Thoracic aorta (tissue), 2 donors: ENCODE data around the gene ARHGAP8. TPM values are rescaled to one million over a fixed set of nuclear protein-coding genes. Genes with fewer than 3 reads are reported as not detected.

Experiments used
- ATAC-seq: fragments of 150-250 bp; one replicate; pipeline ENCODE4 v1.8.0; 2017; ENCODE audit warnings: low read depth; ENCODE audit not compliant: insufficient number of reproducible peaks, low FRiP score
- DNase-seq: peaks from one replicate; pipeline ENCODE4 v3.0.0-alpha.2; 2020; ENCODE audit warnings: low spot score
- H3K27ac ChIP-seq, 2 donors: fragments of 200-600 bp; sonication (generic); 1 replicate in 1 of 2; 2 replicates in 1 of 2; pipeline ENCODE4 v1.5.1; 2016; ENCODE audit warnings: mild to moderate bottlenecking in 2 of 2, moderate library complexity in 2 of 2
- H3K27me3 ChIP-seq: fragments of 200-600 bp; sonication (generic); replicated peaks from 2 replicates; pipeline ENCODE4 v1.6.0; 2016; ENCODE audit warnings: mild to moderate bottlenecking; ENCODE audit not compliant: insufficient read depth
- H3K36me3 ChIP-seq: fragments of 200-600 bp; sonication (generic); one replicate; pipeline ENCODE4 v1.5.1; 2016
- H3K4me1 ChIP-seq, 2 donors: fragments of 200-600 bp; sonication (generic); 1 replicate in 1 of 2; 2 replicates in 1 of 2; pipeline versions ENCODE4 v1.5.1 to v1.6.0; 2016; ENCODE audit warnings: low read depth in 2 of 2, mild to moderate bottlenecking in 1 of 2; ENCODE audit not compliant: control insufficient read depth in 1 of 2
- H3K4me3 ChIP-seq: fragments of 200-600 bp; sonication (generic); 2 replicates; pipeline ENCODE4 v1.5.1; 2016; ENCODE audit warnings: mild to moderate bottlenecking
- H3K9me3 ChIP-seq: fragments of 200-600 bp; sonication (generic); 2 replicates; pipeline ENCODE4 v1.5.1; 2016
- CTCF ChIP-seq: fragments of 200-600 bp; sonication (generic); IDR thresholded peaks from one replicate; pipeline ENCODE4 v1.5.1; 2019; ENCODE audit warnings: antibody characterized with exemption
- total RNA-seq, 2 donors: library from RNA; depleted of rRNA; stranded (reverse); fragments of >200 nt; gene quantifications; one replicate each; pipeline versions ENCODE4 v1.1.0 to v1.2.3, GENCODE V29; 2016

The ARHGAP8 gene
- total RNA-seq, 2 donors from 2014 or later = 1.2 to 4.0 TPM

- Histone ChIP-seq H3K27me3 (no peaks in the 10 kb centered on the region), H3K27ac (no peak overlapping the region), H3K4me3 (no peak overlapping the region), H3K4me1 (peaks cover 7% of the 10 kb centered on the region in 2 donors), H3K36me3 (no peaks in the 10 kb centered on the region), H3K9me3 (no peaks in the 10 kb centered on the region)
- ATAC-seq (no peak), DNase-seq (no peak)
- no peak for TF ChIP-seq CTCF
Measured at GRCh38 chr22:44706488-44706887, 45.9 kb upstream of the ARHGAP8 start.

GRCh38 chr22:44707178-44707577, 45.2 kb upstream of the ARHGAP8 start:
- Histone ChIP-seq H3K27ac (no peak overlapping the region), H3K4me3 (no peak overlapping the region), H3K36me3 (no peaks in the 10 kb centered on the region), H3K27me3 (no peaks in the 10 kb centered on the region), H3K4me1 (peaks cover 7% of the 10 kb centered on the region in 2 donors), H3K9me3 (no peaks in the 10 kb centered on the region)
- TF ChIP-seq CTCF = no peak
- ATAC-seq = no peak
- DNase-seq = no peak

GRCh38 chr22:44707752-44708151, 44.6 kb upstream of the ARHGAP8 start:
- Histone ChIP-seq H3K4me3 (no peak overlapping the region), H3K4me1 (peaks cover 1 to 4% of the 10 kb centered on the region in 2 donors), H3K36me3 (no peaks in the 10 kb centered on the region), H3K27me3 (no peaks in the 10 kb centered on the region), H3K27ac (no peak overlapping the region), H3K9me3 (no peaks in the 10 kb centered on the region)
- ATAC-seq = no peak
- TF ChIP-seq CTCF = no peak
- DNase-seq = no peak

- Histone ChIP-seq H3K36me3 (no peaks in the 10 kb centered on the region), H3K27ac (no peak overlapping the region), H3K4me3 (no peak overlapping the region), H3K9me3 (no peaks in the 10 kb centered on the region), H3K4me1 (no peaks in the 10 kb centered on the region), H3K27me3 (no peaks in the 10 kb centered on the region)
- no peak for TF ChIP-seq CTCF
- ATAC-seq (no peak), DNase-seq (no peak)
Measured at GRCh38 chr22:44709881-44710392, 42.4 kb upstream of the ARHGAP8 start.

GRCh38 chr22:44710474-44711240, 41.7 kb upstream of the ARHGAP8 start:
- TF ChIP-seq CTCF = no peak
- Histone ChIP-seq H3K36me3 (no peaks in the 10 kb centered on the region), H3K9me3 (no peaks in the 10 kb centered on the region), H3K4me1 (no peaks in the 10 kb centered on the region), H3K27ac (no peak overlapping the region), H3K4me3 (no peak overlapping the region), H3K27me3 (no peaks in the 10 kb centered on the region)
- ATAC-seq (no peak), DNase-seq (no peak)
